GM19099 (cell line): Measurements from ENCODE around the gene AUH.

Source experiments
- POLR2A ChIP-seq: IDR thresholded peaks from 3 replicates; pipeline ENCODE4 v1.6.1; 2011; ENCODE audit warnings: low read depth; ENCODE audit not compliant: insufficient read length; ENCODE audit errors: extremely low read depth

The AUH gene

GRCh38 chr9:91199739-91200497, 161.8 kb downstream of the AUH start:
- no peak for TF ChIP-seq POLR2A

- TF ChIP-seq POLR2A, result no peak
Observed at GRCh38 chr9:91198405-91198804, 163.3 kb downstream of the AUH start.

- TF ChIP-seq POLR2A, result no peak
Observed at GRCh38 chr9:91197232-91198181, 164.2 kb downstream of the AUH start.

- no peak for TF ChIP-seq POLR2A
Observed at GRCh38 chr9:91196103-91196950, 165.4 kb downstream of the AUH start.

- TF ChIP-seq POLR2A, result no peak
Observed at GRCh38 chr9:91195372-91196012, 166.2 kb downstream of the AUH start.

- peak; percentile 57 for TF ChIP-seq POLR2A
Observed at GRCh38 chr9:91193658-91194391, 167.9 kb downstream of the AUH start.

GRCh38 chr9:91193087-91193657, 168.5 kb downstream of the AUH start:
- no peak for TF ChIP-seq POLR2A

- no peak for TF ChIP-seq POLR2A
Observed at GRCh38 chr9:91192381-91193086, 169.2 kb downstream of the AUH start.

- no peak for TF ChIP-seq POLR2A
Observed at GRCh38 chr9:91191411-91192380, 170.0 kb downstream of the AUH start.

- TF ChIP-seq POLR2A, result no peak
Observed at GRCh38 chr9:91190062-91190461, 171.7 kb downstream of the AUH start.

- no peak for TF ChIP-seq POLR2A
Observed at GRCh38 chr9:91188719-91189590, 172.8 kb downstream of the AUH start.
